AG09309 (cell line): ENCODE measurements around the gene ZFYVE1.

Experiments used
- DNase-seq: peaks from one replicate; pipeline ENCODE4 v3.0.0-alpha.2; 2010; ENCODE audit warnings: low read depth
- H3K4me3 ChIP-seq: 2 replicates; pipeline ENCODE4 v1.5.1; 2011; ENCODE audit warnings: mild to moderate bottlenecking, low read depth, low read length, moderate library complexity; ENCODE audit not compliant: control insufficient read depth
- CTCF ChIP-seq: IDR thresholded peaks from 2 replicates; pipeline ENCODE4 v1.5.1; 2011; ENCODE audit warnings: mild to moderate bottlenecking, low read depth, low read length, inconsistent platforms; ENCODE audit not compliant: insufficient read depth, control insufficient read depth; ENCODE audit errors: missing control alignments

The ZFYVE1 gene

GRCh38 chr14:72947366-72948160 is 79.3 kb downstream of the ZFYVE1 start:
- no peak for TF ChIP-seq CTCF
- H3K4me3 ChIP-seq = no peak overlapping the region
- DNase-seq = no peak

DNA sequence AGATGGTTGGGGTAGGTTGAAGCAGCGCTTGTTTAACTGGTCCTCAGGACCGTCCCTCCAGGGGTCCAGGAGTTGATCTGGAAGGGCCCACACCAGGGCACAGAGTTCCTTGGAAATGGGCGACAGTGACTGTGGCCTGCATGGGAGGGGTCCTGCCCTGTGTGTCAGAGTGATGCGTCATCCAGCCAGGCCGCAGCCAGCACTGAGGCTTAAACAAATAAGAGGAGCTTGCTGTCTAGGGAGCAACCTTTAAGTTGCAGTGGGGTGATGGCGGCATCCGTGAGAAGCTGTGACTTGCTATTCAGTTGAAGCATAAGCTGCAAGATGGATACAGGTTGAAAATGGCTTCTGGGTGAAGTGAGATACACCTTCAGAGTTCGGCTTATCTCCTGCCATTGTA is 80.4 kb downstream of the ZFYVE1 start:
- H3K4me3 ChIP-seq = no peak overlapping the region
- TF ChIP-seq CTCF = no peak
- no peak for DNase-seq

DNA sequence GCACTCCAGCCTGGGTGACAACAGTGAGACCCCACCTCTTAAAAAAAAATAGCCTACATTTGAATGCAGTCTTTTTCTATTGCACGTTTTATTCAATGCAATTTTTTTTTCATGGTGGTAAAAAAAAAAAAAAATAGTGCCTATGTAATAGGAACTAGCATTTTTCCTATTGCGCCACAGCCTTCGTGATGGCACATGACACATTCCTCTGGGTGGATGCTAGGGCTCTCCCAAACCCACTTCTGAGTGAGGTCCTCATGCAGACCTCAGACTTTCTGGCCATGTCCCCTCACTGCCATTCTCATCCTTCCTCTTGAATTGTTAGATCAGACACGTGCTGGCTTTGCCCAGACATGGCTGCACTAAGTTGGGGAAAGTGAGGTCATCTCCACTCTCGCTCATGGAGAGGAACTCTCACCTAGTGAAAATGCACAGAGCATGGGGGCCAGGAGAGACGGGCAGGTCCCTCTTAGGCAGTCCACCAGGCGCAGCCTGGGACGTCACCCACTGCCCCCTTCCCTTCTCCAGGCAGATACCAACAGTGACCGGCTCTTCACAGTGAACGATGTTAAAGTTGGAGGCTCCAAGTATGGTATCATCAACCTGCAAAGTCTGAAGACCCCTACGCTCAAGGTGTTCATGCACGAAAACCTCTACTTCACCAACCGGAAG is 81.4 kb downstream of the ZFYVE1 start:
- DNase-seq = no peak
- no peak overlapping the region for H3K4me3 ChIP-seq
- TF ChIP-seq CTCF = no peak

- TF ChIP-seq CTCF = no peak
- no peak for DNase-seq
- H3K4me3 ChIP-seq = no peak overlapping the region
Measured at GRCh38 chr14:72943876-72944430, 83.0 kb downstream of the ZFYVE1 start.

DNA sequence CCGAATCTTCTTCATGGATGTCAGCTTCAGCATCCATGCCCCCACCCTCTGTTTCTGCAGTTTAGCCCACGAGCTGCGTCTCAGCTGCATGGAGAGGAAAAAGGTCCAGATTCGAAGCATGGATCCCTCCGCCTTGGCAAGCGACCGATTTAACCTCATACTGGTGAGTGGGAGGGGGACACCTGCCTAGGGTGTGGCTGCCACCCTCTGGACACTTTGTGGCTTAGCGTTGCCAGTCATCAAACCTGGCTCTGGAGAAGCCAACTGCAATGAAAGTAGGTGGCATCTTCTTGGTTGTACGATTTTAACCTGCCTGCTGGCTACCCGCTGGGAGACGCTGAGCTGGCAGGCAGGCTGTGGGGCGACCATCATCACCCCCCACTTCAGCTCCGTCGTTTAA is 84.0 kb downstream of the ZFYVE1 start:
- no peak for DNase-seq
- TF ChIP-seq CTCF = no peak
- no peak overlapping the region for H3K4me3 ChIP-seq

DNA sequence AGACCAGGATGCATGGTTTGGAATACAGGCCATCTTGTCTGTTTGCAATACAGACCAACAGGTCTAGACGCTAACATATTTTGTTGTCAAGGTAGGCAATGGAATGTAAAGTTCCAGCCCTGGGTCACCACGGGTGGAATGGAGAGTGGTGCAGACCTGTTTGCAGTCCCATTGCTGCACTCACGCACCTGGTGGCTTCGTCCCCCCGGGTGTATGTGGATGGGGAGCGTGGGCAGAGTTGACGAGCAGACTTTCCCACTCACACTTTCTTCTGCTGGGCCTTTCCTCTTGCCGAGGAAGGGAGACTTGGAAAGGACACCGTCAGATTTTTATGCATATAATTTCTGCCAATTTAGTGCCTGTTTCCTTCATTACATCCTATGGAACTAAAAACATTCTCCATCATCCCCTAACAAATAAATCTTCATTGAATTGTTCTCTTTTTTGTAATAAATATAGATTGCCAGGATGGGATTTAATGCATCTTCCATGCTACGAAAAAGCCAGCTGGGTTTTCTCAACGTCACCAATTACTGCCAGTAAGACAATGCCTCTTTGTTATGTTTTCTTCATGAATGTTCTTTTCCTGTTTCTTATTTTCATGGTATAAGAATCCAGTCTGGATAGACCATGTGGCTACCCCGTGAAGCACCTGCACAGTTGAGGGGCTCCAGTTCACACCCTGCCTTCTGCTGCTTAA is 85.5 kb downstream of the ZFYVE1 start:
- TF ChIP-seq CTCF = no peak
- DNase-seq = no peak
- H3K4me3 ChIP-seq = no peak overlapping the region
